NB4 (cell line): ENCODE data around the gene CDC42EP4.

Source experiments
- CTCF ChIP-seq: IDR thresholded peaks from one replicate; pipeline ENCODE4 v1.5.1; 2012; ENCODE audit warnings: low read depth, low read length
- MYC ChIP-seq: IDR thresholded peaks from 2 replicates; pipeline ENCODE4 v1.6.1; 2011; ENCODE audit warnings: low read depth, low read length
- POLR2A ChIP-seq: IDR thresholded peaks from 2 replicates; pipeline ENCODE4 v1.6.1; 2011; ENCODE audit warnings: mild to moderate bottlenecking; ENCODE audit not compliant: insufficient read length; ENCODE audit errors: extremely low read depth
- TF ChIP-seq, protein P1 (sequence below): IDR thresholded peaks from 2 replicates; pipeline ENCODE4 v1.6.1; 2011; ENCODE audit warnings: low read depth, low read length

DNA sequence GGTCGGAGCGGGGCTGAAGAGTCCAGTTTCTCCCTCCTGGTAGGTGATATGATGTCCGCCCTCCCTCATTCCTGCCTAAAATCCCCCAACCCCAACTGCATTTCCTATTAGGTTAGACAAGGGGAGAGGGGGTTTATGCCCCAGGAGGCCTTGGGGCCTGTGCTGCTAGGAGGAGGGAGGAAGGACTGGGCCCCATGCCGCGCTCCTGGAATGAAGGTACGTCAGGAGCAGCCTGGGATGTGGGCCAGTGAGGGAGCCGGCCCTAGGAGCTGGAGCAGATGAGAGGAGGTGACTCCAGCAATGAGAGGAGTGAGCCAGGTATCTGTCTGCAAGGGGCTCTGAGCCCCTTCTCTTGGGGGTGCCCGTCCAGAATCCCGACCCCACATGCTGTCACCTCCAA is 46.9 kb upstream of the CDC42EP4 start:
- TF ChIP-seq CTCF, result no peak
- no peak for TF ChIP-seq POLR2A
- TF ChIP-seq, protein P1, sequence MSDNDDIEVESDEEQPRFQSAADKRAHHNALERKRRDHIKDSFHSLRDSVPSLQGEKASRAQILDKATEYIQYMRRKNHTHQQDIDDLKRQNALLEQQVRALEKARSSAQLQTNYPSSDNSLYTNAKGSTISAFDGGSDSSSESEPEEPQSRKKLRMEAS, result no peak
- TF ChIP-seq MYC, result no peak
